Testis (tissue), 2 donors: ENCODE results near the gene ARHGEF39.

Experiments
- POLR2A ChIP-seq: fragments of 450-650 bp; IDR thresholded peaks from one replicate; pipeline ENCODE4 v1.6.1; 2017; ENCODE audit warnings: antibody characterized with exemption, mild to moderate bottlenecking, moderate library complexity
- TF ChIP-seq, protein P1 (sequence below), 3 experiments: fragments of 450-650 bp in 2 of 3; fragments of 200-600 bp in 1 of 3; sonication (generic) in 1 of 3; IDR thresholded peaks; one replicate each; pipeline ENCODE4 v1.5.1; 2016 to 2019; ENCODE audit warnings: antibody characterized with exemption in 3 of 3, mild to moderate bottlenecking in 2 of 3, moderate library complexity in 1 of 3

DNA sequence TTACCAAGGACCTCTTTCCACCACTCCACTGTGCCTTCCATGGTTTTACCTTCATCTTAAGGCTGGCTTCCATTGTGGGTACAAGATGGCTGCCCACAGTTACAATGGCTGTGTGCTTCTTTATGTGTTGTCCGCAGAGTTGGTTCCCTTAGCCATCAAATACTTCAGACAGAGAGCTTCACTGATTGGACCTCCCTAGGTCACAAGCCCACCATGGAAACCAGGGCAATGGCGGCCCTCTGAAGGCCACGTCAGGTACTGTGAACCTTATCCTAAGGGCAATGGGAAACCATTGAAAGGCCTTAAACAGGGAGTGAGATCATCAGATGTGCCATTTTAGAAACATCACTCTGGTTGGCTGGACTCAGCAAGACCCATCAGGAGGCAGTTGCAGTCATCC is 2.9 kb upstream of the ARHGEF39 start:
- TF ChIP-seq, protein P1, sequence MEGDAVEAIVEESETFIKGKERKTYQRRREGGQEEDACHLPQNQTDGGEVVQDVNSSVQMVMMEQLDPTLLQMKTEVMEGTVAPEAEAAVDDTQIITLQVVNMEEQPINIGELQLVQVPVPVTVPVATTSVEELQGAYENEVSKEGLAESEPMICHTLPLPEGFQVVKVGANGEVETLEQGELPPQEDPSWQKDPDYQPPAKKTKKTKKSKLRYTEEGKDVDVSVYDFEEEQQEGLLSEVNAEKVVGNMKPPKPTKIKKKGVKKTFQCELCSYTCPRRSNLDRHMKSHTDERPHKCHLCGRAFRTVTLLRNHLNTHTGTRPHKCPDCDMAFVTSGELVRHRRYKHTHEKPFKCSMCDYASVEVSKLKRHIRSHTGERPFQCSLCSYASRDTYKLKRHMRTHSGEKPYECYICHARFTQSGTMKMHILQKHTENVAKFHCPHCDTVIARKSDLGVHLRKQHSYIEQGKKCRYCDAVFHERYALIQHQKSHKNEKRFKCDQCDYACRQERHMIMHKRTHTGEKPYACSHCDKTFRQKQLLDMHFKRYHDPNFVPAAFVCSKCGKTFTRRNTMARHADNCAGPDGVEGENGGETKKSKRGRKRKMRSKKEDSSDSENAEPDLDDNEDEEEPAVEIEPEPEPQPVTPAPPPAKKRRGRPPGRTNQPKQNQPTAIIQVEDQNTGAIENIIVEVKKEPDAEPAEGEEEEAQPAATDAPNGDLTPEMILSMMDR (IDR thresholded peaks at IDR 0.05) = no peak
- TF ChIP-seq POLR2A = no peak
